Activated gamma-delta T cell treated with Interleukin-2 at 50 U/mL for 16 hours (primary cell): ENCODE measurements around the gene DMD.

Experiments used
- DNase-seq: peaks from one replicate; pipeline ENCODE4 v3.0.0-alpha.2; 2020

The DMD gene

GRCh38 chrX:31252133-31252532, 1959.2 kb downstream of the DMD start:
- DNase-seq = no peak

GRCh38 chrX:31251336-31251735, 1960.0 kb downstream of the DMD start:
- DNase-seq = no peak

GRCh38 chrX:31245714-31246113, 1965.6 kb downstream of the DMD start:
- DNase-seq = no peak

- no peak for DNase-seq
Measured at GRCh38 chrX:31243804-31244203, 1967.5 kb downstream of the DMD start.

- no peak for DNase-seq
Measured at GRCh38 chrX:31240982-31241381, 1970.4 kb downstream of the DMD start.

GRCh38 chrX:31237189-31237588, 1974.2 kb downstream of the DMD start:
- DNase-seq = no peak

- DNase-seq = no peak
Measured at GRCh38 chrX:31236231-31236630, 1975.1 kb downstream of the DMD start.

- no peak for DNase-seq
Measured at GRCh38 chrX:31233941-31234496, 1977.3 kb downstream of the DMD start.

GRCh38 chrX:31232506-31232905, 1978.8 kb downstream of the DMD start:
- DNase-seq = no peak

GRCh38 chrX:31228909-31229308, 1982.4 kb downstream of the DMD start:
- DNase-seq = no peak

- no peak for DNase-seq
Measured at GRCh38 chrX:31228415-31228832, 1982.9 kb downstream of the DMD start.

- DNase-seq = no peak
Measured at GRCh38 chrX:31227250-31227649, 1984.1 kb downstream of the DMD start.

GRCh38 chrX:31225819-31226218, 1985.5 kb downstream of the DMD start:
- no peak for DNase-seq

- DNase-seq = no peak
Measured at GRCh38 chrX:31224381-31225012, 1986.9 kb downstream of the DMD start.

- no peak for DNase-seq
Measured at GRCh38 chrX:31223817-31224216, 1987.5 kb downstream of the DMD start.

GRCh38 chrX:31222946-31223345, 1988.4 kb downstream of the DMD start:
- no peak for DNase-seq

- DNase-seq = no peak
Measured at GRCh38 chrX:31219174-31219573, 1992.2 kb downstream of the DMD start.

- no peak for DNase-seq
Measured at GRCh38 chrX:31217084-31217483, 1994.3 kb downstream of the DMD start.

GRCh38 chrX:31215277-31215815, 1996.0 kb downstream of the DMD start:
- no peak for DNase-seq

GRCh38 chrX:31213941-31214340, 1997.4 kb downstream of the DMD start:
- no peak for DNase-seq

- no peak for DNase-seq
Measured at GRCh38 chrX:31212856-31213748, 1998.2 kb downstream of the DMD start.

- DNase-seq = no peak
Measured at GRCh38 chrX:31209005-31209628, 2002.2 kb downstream of the DMD start.

GRCh38 chrX:31201503-31201902, 2009.8 kb downstream of the DMD start:
- DNase-seq = no peak
